ENCODE results near the gene IRS2. TPM values are rescaled to one million over a fixed set of nuclear protein-coding genes. Genes with fewer than 3 reads are reported as not detected.

IRS2 gene
- polyA plus RNA-seq, 1 donor (not counting 4 experiments of a cell fraction or from before 2014, with no cell fraction given): 2.3 TPM

- no peaks in the 10 kb centered on the region for H3K79me2 ChIP-seq (ENCODE audit: control insufficient read depth, insufficient read depth, low read length)
- no peaks in the 10 kb centered on the region for H3K9me3 ChIP-seq (ENCODE audit: control insufficient read depth, low read depth, low read length)
- H3K4me1 ChIP-seq (ENCODE audit: control insufficient read depth, extremely low read depth, insufficient read depth, low read length): peaks cover 10% of the 10 kb centered on the region
- no peak overlapping the region for H3K4me3 ChIP-seq (ENCODE audit: control insufficient read depth in 2 of 3, extremely low read depth in 1 of 3, insufficient read depth in 2 of 3, low read depth in 1 of 3, low read length in 3 of 3)
- H3K27me3 ChIP-seq (ENCODE audit: control insufficient read depth, extremely low read depth, insufficient read depth, low read length): no peaks in the 10 kb centered on the region
- H3K4me2 ChIP-seq (ENCODE audit: control insufficient read depth, extremely low read depth, insufficient read depth, low read depth, low read length): no peak overlapping the region
- no peak for DNase-seq (ENCODE audit: low read depth, low spot score)
- H3K27ac ChIP-seq (ENCODE audit: control insufficient read depth, insufficient read depth, low read length): no peak overlapping the region
- H3K9ac ChIP-seq (ENCODE audit: control insufficient read depth, extremely low read depth, insufficient read depth, low read length): no peak overlapping the region
- H2AFZ ChIP-seq (ENCODE audit: control insufficient read depth, low read length): no peak overlapping the region
- dilution Hi-C loops (cut with MboI; ENCODE audit: extremely low pct_ligation_motif_present, low sequenced_read_pairs): no loop called here
- H3K36me3 ChIP-seq (ENCODE audit: control insufficient read depth in 2 of 2, extremely low read depth in 1 of 2, insufficient read depth in 2 of 2, low read length in 2 of 2): no peaks in the 10 kb centered on the region
- no peak for TF ChIP-seq CTCF (optimal IDR thresholded peaks at IDR 0.05 in 1 of 3, IDR thresholded peaks at IDR 0.05 in 1 of 3, conservative IDR thresholded peaks at IDR 0.05 in 1 of 3; ENCODE audit: extremely low read depth in 1 of 3, insufficient read depth in 2 of 3, low read length in 3 of 3)
- no peak for TF ChIP-seq EZH2 (IDR thresholded peaks at IDR 0.05; ENCODE audit: low read length)
- FAIRE-seq: no peak
- no peaks in the 10 kb centered on the region for H3K9me1 ChIP-seq (ENCODE audit: control insufficient read depth, extremely low read depth, insufficient read depth, low read length)
- no peaks in the 10 kb centered on the region for H4K20me1 ChIP-seq (ENCODE audit: control insufficient read depth, extremely low read depth, insufficient read depth, low read length)
Measured at GRCh38 chr13:109725995-109726637, 60.3 kb downstream of the IRS2 start.

GRCh38 chr13:109725297-109725696 lies 61.1 kb downstream of the IRS2 start:
- H3K4me3 ChIP-seq (ENCODE audit: control insufficient read depth in 2 of 3, extremely low read depth in 1 of 3, insufficient read depth in 2 of 3, low read depth in 1 of 3, low read length in 3 of 3): no peak overlapping the region
- dilution Hi-C loops (cut with MboI; ENCODE audit: extremely low pct_ligation_motif_present, low sequenced_read_pairs): no loop called here
- no peaks in the 10 kb centered on the region for H3K9me1 ChIP-seq (ENCODE audit: control insufficient read depth, extremely low read depth, insufficient read depth, low read length)
- no peak overlapping the region for H2AFZ ChIP-seq (ENCODE audit: control insufficient read depth, low read length)
- H4K20me1 ChIP-seq (ENCODE audit: control insufficient read depth, extremely low read depth, insufficient read depth, low read length): no peaks in the 10 kb centered on the region
- no peaks in the 10 kb centered on the region for H3K27me3 ChIP-seq (ENCODE audit: control insufficient read depth, extremely low read depth, insufficient read depth, low read length)
- H3K9ac ChIP-seq (ENCODE audit: control insufficient read depth, extremely low read depth, insufficient read depth, low read length): no peak overlapping the region
- H3K27ac ChIP-seq (ENCODE audit: control insufficient read depth, insufficient read depth, low read length): no peak overlapping the region
- no peak overlapping the region for H3K4me2 ChIP-seq (ENCODE audit: control insufficient read depth, extremely low read depth, insufficient read depth, low read depth, low read length)
- DNase-seq (ENCODE audit: low read depth, low spot score) (no peak), FAIRE-seq (no peak)
- H3K36me3 ChIP-seq (ENCODE audit: control insufficient read depth in 2 of 2, extremely low read depth in 1 of 2, insufficient read depth in 2 of 2, low read length in 2 of 2): no peaks in the 10 kb centered on the region
- TF ChIP-seq CTCF (optimal IDR thresholded peaks at IDR 0.05 in 1 of 3, IDR thresholded peaks at IDR 0.05 in 1 of 3, conservative IDR thresholded peaks at IDR 0.05 in 1 of 3; ENCODE audit: extremely low read depth in 1 of 3, insufficient read depth in 2 of 3, low read length in 3 of 3) (no peak), EZH2 (IDR thresholded peaks at IDR 0.05; ENCODE audit: low read length) (no peak)
- H3K9me3 ChIP-seq (ENCODE audit: control insufficient read depth, low read depth, low read length): no peaks in the 10 kb centered on the region
- no peaks in the 10 kb centered on the region for H3K79me2 ChIP-seq (ENCODE audit: control insufficient read depth, insufficient read depth, low read length)
- peaks cover 10% of the 10 kb centered on the region for H3K4me1 ChIP-seq (ENCODE audit: control insufficient read depth, extremely low read depth, insufficient read depth, low read length)
